Parathyroid adenoma (tissue), 2 donors: Measurements from ENCODE around the gene GOSR1.
"Not testable (repeated sequence)": the region's sequence is repeated elsewhere in the genome, so short reads cannot be mapped to it uniquely, and the experiment has no call there.

Experiments
- H2AFZ ChIP-seq: fragments of 300-600 bp; sonication (generic); one replicate; pipeline ENCODE4 v1.7.0; 2017; ENCODE audit warnings: antibody characterized with exemption, mild to moderate bottlenecking
- H3K27ac ChIP-seq: fragments of 300-600 bp; sonication (generic); one replicate; pipeline ENCODE4 v1.7.0; 2017
- H3K27me3 ChIP-seq: fragments of 300-600 bp; sonication (generic); one replicate; pipeline ENCODE4 v1.7.0; 2017; ENCODE audit warnings: low read length; ENCODE audit not compliant: control insufficient read depth, insufficient read depth
- H3K36me3 ChIP-seq: fragments of 300-600 bp; sonication (generic); one replicate; pipeline ENCODE4 v1.7.0; 2017; ENCODE audit warnings: low read length; ENCODE audit not compliant: control insufficient read depth, insufficient read depth
- H3K4me1 ChIP-seq: fragments of 300-600 bp; sonication (generic); one replicate; pipeline ENCODE4 v1.7.0; 2017; ENCODE audit warnings: control low read depth
- H3K4me2 ChIP-seq: fragments of 300-600 bp; sonication (generic); one replicate; pipeline ENCODE4 v1.7.0; 2017; ENCODE audit warnings: low read length
- H3K4me3 ChIP-seq: fragments of 300-600 bp; sonication (generic); one replicate; pipeline ENCODE4 v1.7.0; 2017; ENCODE audit warnings: low read depth, low read length
- H3K79me2 ChIP-seq: fragments of 300-600 bp; sonication (generic); one replicate; pipeline ENCODE4 v1.7.0; 2017; ENCODE audit warnings: control low read depth
- H3K9ac ChIP-seq: fragments of 300-600 bp; sonication (generic); one replicate; pipeline ENCODE4 v1.7.0; 2017; ENCODE audit warnings: mild to moderate bottlenecking
- H3K9me3 ChIP-seq: fragments of 300-600 bp; sonication (generic); one replicate; pipeline ENCODE4 v1.7.0; 2017; ENCODE audit warnings: low read length; ENCODE audit not compliant: control insufficient read depth
- TF ChIP-seq, protein P1 (sequence below): fragments of 300-600 bp; sonication (generic); IDR thresholded peaks from one replicate; pipeline ENCODE4 v1.7.0; 2017; ENCODE audit warnings: antibody characterized with exemption, mild to moderate bottlenecking
- donor health status: primary hyperparathyroidism.

GOSR1 gene

DNA sequence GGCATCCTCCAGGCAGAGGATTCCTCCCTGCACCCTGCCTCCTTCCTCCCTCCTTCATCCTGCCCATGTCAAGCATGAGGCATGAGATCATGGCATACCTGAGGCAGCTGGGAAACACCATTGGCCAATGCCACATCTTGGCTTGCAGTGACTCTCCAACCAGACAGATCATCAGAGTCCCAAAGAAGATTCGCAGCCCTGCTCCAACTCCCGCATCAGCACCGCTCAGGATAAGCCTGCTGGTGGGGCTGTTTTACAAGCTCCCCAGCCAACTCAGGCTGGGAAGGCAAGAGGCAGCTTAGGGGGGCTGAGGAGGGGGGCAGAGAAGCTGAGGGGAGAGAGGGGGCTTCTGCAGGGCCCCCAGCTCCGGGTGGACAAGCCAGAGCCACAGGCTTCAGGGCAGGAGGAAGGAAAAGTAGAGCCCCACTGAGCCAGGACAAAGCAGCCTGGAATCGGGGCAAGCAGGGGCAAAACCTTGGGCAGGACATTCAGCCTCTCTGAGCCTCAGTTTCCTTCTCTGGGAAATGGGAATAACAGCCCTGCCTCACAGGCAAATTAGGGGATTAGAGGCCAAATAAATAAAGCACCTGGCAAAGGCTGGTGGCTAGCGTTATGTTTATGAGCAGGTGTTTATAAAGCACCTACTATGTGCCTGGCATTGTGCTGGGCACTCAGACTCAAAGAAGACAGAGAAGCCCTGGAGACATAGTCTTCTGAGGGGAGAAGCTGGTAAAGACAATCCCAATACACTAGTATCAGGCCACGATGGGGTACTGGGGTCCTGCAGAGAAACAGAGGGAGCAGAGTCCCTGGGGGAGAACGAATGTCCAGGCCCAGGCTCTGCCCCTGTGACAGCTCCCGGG, 88.1 kb downstream of the GOSR1 start:
- Histone ChIP-seq H2AFZ (no peak overlapping the region), H3K4me2 (no peak overlapping the region), H3K27ac (no peak overlapping the region), H3K79me2 (no peaks in the 10 kb centered on the region), H3K9me3 (no peaks in the 10 kb centered on the region), H3K4me3 (no peak overlapping the region), H3K27me3 (no peaks in the 10 kb centered on the region), H3K36me3 (no peaks in the 10 kb centered on the region), H3K9ac (no peak overlapping the region), H3K4me1 (no peaks in the 10 kb centered on the region)
- TF ChIP-seq, protein P1, sequence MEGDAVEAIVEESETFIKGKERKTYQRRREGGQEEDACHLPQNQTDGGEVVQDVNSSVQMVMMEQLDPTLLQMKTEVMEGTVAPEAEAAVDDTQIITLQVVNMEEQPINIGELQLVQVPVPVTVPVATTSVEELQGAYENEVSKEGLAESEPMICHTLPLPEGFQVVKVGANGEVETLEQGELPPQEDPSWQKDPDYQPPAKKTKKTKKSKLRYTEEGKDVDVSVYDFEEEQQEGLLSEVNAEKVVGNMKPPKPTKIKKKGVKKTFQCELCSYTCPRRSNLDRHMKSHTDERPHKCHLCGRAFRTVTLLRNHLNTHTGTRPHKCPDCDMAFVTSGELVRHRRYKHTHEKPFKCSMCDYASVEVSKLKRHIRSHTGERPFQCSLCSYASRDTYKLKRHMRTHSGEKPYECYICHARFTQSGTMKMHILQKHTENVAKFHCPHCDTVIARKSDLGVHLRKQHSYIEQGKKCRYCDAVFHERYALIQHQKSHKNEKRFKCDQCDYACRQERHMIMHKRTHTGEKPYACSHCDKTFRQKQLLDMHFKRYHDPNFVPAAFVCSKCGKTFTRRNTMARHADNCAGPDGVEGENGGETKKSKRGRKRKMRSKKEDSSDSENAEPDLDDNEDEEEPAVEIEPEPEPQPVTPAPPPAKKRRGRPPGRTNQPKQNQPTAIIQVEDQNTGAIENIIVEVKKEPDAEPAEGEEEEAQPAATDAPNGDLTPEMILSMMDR = no peak

DNA sequence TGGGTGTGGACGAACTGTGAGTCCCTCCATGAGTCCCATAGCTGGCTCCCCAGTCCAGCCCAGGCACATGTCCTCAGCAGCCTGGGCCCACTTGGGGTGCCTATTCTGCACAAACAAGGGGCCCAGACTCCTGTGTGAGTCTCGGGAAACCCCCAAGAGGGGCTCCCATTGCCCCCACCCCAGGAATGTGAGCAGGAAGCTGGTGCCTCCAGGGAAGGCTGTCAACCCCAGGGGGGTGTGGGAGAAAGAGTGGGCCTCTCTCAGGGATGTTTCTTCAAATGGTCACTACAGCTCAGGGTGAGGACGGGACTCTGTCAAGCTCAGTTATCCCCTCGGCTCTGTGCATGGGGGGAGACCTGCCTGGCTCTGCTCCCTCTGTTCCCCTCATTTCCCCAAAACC, 88.9 kb downstream of the GOSR1 start:
- not testable (repeated sequence) for H3K9me3 ChIP-seq, H3K4me1 ChIP-seq, H2AFZ ChIP-seq, H3K36me3 ChIP-seq, H3K27ac ChIP-seq, H3K27me3 ChIP-seq, H3K9ac ChIP-seq, H3K79me2 ChIP-seq, H3K4me2 ChIP-seq, H3K4me3 ChIP-seq

GRCh38 chr17:30566516-30567225, 89.5 kb downstream of the GOSR1 start:
- not testable (repeated sequence) for H3K4me2 ChIP-seq, H3K9ac ChIP-seq, H2AFZ ChIP-seq, H3K79me2 ChIP-seq, H3K27ac ChIP-seq, H3K36me3 ChIP-seq, H3K4me1 ChIP-seq, H3K4me3 ChIP-seq, H3K27me3 ChIP-seq, H3K9me3 ChIP-seq

DNA sequence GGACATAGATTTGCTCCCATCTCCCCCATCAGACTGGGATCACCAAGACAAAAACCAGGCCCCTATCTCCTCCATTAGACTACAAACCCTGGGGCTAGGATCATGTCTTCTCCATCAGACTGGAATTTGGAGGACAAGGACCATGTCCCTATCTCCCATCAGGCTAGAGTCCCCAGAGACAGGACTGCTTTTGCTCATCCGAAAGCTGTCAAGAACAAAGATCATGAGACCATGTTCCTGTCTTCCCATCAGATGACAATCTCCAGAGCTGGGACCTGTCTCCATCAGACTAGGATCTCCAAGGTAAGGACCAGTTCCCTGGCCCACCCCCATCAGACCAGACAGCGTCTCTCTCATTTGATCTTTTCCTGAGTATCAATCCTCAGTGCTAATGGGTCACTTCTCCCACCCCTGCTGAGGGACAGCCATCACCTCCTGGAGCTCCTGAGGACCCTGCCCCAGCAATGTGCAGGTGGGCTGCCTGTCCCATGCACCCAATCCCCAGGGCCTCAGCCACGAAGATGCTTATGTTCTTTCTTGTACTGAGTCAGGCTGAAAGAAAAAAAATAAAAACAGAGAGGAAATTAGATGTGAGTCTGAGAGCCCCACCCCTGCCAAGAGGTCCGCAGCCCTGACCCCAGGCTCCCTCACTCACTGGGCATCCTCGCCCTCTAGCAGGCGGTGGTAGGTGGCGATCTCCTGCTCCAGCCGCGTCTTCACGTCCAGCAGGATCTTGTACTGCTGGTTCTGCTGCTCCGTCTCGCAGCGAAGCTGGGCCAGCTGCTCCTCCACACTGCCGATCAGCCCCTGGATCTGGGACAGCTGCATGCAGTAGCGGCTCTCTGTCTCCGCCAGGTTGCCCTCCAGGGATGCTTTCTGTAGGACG, 90.3 kb downstream of the GOSR1 start:
- no peaks in the 10 kb centered on the region for H3K27me3 ChIP-seq
- no peak overlapping the region for H3K4me2 ChIP-seq
- H3K27ac ChIP-seq = no peak overlapping the region
- no peak overlapping the region for H3K4me3 ChIP-seq
- no peaks in the 10 kb centered on the region for H3K4me1 ChIP-seq
- H3K9me3 ChIP-seq = no peaks in the 10 kb centered on the region
- H3K9ac ChIP-seq = no peak overlapping the region
- H3K36me3 ChIP-seq = no peaks in the 10 kb centered on the region
- no peaks in the 10 kb centered on the region for H3K79me2 ChIP-seq
- no peak overlapping the region for H2AFZ ChIP-seq
- TF ChIP-seq, protein P1 = no peak

DNA sequence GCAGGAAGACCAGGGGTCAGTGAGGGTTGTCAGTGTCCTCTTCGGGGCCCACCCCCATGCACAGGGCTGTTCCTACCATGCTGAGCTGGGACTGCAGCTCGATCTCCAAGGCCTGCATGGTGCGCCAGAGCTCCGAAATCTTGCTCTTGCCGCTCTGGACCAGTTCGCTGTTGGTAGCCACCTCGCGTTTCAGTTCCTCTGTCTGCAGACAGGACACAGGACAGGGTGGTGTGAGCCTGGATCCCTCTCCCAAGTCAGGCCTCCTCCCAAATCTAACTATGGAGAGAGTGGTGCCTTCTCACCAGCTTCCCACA, 90.9 kb downstream of the GOSR1 start:
- Histone ChIP-seq H3K4me1 (no peaks in the 10 kb centered on the region), H3K27me3 (no peaks in the 10 kb centered on the region), H3K4me3 (no peak overlapping the region), H3K36me3 (no peaks in the 10 kb centered on the region), H3K79me2 (no peaks in the 10 kb centered on the region), H3K9me3 (no peaks in the 10 kb centered on the region), H3K9ac (no peak overlapping the region), H3K27ac (no peak overlapping the region), H2AFZ (no peak overlapping the region), H3K4me2 (no peak overlapping the region)
- TF ChIP-seq, protein P1 = no peak

- H3K4me2 ChIP-seq, H3K4me1 ChIP-seq, H3K9me3 ChIP-seq, H2AFZ ChIP-seq, H3K9ac ChIP-seq, H3K79me2 ChIP-seq, H3K27me3 ChIP-seq, H3K27ac ChIP-seq, H3K36me3 ChIP-seq, H3K4me3 ChIP-seq: not testable (repeated sequence)
These were observed 92.4 kb downstream of the GOSR1 start for GRCh38 chr17:30569531-30570175.
